Tibial artery (tissue), 4 donors: ENCODE data around the gene IQCM.

ENCODE experiments used
- DNase-seq, 2 donors: peaks; one replicate each; pipeline ENCODE4 v3.0.0-alpha.2; 2019
- H3K27ac ChIP-seq, 2 donors: fragments of 200-600 bp; sonication (generic) in 1 of 2; 1 replicate in 1 of 2; 2 replicates in 1 of 2; pipeline ENCODE4 v1.5.1; 2018 to 2019; ENCODE audit warnings: mild to moderate bottlenecking in 1 of 2
- H3K27me3 ChIP-seq, 2 donors: fragments of 200-600 bp; sonication (generic) in 1 of 2; one replicate each; pipeline versions ENCODE4 v1.5.1 to v1.6.0; 2016 to 2019
- H3K36me3 ChIP-seq, 3 donors: fragments of 200-600 bp; sonication (generic) in 2 of 3; one replicate each; pipeline ENCODE4 v1.5.1; 2016 to 2019; ENCODE audit warnings: mild to moderate bottlenecking in 2 of 3
- H3K4me1 ChIP-seq, 4 donors: fragments of 200-600 bp; sonication (generic) in 2 of 4; 1 replicate in 3 of 4; 2 replicates in 1 of 4; pipeline ENCODE4 v1.5.1; 2016 to 2019
- H3K4me3 ChIP-seq, 2 donors: fragments of 200-600 bp; sonication (generic) in 1 of 2; 1 replicate in 1 of 2; 2 replicates in 1 of 2; pipeline ENCODE4 v1.5.1; 2018 to 2019; ENCODE audit warnings: mild to moderate bottlenecking in 2 of 2
- H3K9me3 ChIP-seq, 3 donors: fragments of 200-600 bp; sonication (generic) in 1 of 3; one replicate each; pipeline ENCODE4 v1.5.1; 2016 to 2019
- intact Hi-C: fragments of 100-400 bp; cut with DNase I; formaldehyde crosslinking; loops from one replicate; pipeline ENCODE4 v1.15.0; 2023; ENCODE audit warnings: low total_unique reads
- TF ChIP-seq, protein P1 (sequence below), 2 experiments: fragments of 200-600 bp in 1 of 2; fragments of 450-650 bp in 1 of 2; IDR thresholded peaks; one replicate each; pipeline ENCODE4 v1.5.1; 2017 to 2019; ENCODE audit warnings: antibody characterized with exemption in 2 of 2, mild to moderate bottlenecking in 1 of 2, moderate library complexity in 1 of 2

IQCM gene

DNA sequence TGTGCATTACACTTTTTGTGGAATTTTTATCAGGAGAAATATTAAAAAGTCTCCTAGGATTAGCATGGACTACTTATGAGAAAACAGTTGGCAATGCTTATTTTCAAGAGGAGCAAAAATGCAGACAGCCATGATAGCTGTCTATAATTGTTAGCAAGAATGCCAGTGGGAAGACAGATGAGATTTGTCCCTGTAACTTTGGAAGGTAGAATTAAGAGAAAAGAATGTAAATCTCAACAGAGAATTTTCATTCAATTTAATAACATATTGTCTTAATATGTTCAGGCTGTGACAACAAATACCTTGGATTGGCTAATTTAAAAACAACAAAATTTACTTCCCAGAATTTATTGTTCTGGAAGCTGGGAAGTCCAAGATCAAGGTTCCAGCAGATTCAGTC lies 349.2 kb downstream of the IQCM start:
- TF ChIP-seq, protein P1, sequence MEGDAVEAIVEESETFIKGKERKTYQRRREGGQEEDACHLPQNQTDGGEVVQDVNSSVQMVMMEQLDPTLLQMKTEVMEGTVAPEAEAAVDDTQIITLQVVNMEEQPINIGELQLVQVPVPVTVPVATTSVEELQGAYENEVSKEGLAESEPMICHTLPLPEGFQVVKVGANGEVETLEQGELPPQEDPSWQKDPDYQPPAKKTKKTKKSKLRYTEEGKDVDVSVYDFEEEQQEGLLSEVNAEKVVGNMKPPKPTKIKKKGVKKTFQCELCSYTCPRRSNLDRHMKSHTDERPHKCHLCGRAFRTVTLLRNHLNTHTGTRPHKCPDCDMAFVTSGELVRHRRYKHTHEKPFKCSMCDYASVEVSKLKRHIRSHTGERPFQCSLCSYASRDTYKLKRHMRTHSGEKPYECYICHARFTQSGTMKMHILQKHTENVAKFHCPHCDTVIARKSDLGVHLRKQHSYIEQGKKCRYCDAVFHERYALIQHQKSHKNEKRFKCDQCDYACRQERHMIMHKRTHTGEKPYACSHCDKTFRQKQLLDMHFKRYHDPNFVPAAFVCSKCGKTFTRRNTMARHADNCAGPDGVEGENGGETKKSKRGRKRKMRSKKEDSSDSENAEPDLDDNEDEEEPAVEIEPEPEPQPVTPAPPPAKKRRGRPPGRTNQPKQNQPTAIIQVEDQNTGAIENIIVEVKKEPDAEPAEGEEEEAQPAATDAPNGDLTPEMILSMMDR (IDR thresholded peaks at IDR 0.05): no peak
- H3K4me3 ChIP-seq: no peak overlapping the region
- no peaks in the 10 kb centered on the region for H3K9me3 ChIP-seq
- no peaks in the 10 kb centered on the region for H3K4me1 ChIP-seq
- no peaks in the 10 kb centered on the region for H3K27me3 ChIP-seq
- H3K27ac ChIP-seq: no peak overlapping the region
- H3K36me3 ChIP-seq: no peaks in the 10 kb centered on the region
- DNase-seq: no peak
- intact Hi-C loops: no loop called here

DNA sequence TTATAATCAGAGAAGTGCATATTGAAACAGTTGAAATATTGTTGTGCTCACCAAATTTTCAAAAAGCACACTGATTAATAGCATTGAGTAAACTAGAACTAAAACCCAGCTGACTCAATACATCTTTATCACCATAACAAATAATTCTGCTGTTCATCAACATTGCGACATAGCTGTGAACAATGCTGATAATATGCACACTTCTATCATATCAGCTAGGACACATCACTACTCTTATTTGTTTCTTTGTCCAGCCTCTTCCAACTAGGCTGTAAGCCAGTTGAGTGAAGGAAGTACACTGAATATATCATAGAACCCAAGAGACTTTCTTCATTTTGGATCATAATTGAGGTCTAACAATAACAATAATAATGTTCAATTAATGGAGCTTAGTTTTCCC lies 349.7 kb downstream of the IQCM start:
- H3K27ac ChIP-seq: no peak overlapping the region
- no peak overlapping the region for H3K4me3 ChIP-seq
- no peaks in the 10 kb centered on the region for H3K4me1 ChIP-seq
- H3K27me3 ChIP-seq: no peaks in the 10 kb centered on the region
- no peaks in the 10 kb centered on the region for H3K36me3 ChIP-seq
- TF ChIP-seq, protein P1 (IDR thresholded peaks at IDR 0.05): no peak
- intact Hi-C loops: no loop called here
- no peaks in the 10 kb centered on the region for H3K9me3 ChIP-seq
- no peak for DNase-seq

DNA sequence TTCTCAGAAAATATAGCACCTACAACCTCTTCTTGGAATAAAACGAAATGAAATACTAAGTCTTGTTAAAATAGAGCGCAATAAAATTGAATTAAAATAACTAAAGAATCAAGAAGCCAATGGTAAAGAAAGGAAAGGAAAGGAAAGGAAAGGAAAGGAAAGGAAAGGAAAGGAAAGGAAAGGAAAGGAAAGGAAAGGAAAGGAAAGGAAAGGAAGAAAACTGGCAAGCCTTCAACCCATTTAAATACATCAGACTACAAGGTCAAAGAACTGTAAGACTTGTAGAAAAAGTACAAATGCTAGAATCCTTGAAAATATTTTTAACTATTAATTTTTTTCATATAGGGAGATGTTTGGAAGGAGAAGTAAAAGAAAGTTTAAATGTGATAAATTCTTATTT lies 372.1 kb downstream of the IQCM start:
- intact Hi-C loops: no loop called here
- TF ChIP-seq, protein P1 (IDR thresholded peaks at IDR 0.05): no peak

DNA sequence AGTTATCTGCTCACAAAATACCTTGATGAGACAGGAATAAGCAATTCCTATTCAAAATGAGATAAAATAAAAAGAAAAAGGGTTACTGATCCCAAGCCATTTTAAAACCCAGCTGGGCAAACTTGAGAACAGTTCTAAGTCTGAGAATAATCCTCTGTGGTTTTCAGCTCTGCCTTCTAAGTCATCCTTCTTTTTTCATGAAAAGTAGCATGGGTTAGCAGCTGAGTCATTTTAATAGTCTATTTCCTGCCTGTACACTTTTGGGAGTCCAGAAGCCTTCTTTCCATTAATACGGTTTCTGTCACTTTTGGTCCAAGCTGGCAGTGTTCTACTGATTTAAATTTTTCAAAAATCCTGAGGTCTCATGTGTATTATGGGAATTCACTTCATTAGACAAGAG lies 374.3 kb downstream of the IQCM start:
- no peaks in the 10 kb centered on the region for H3K27me3 ChIP-seq
- no peaks in the 10 kb centered on the region for H3K36me3 ChIP-seq
- H3K27ac ChIP-seq: no peak overlapping the region
- DNase-seq: no peak
- H3K4me3 ChIP-seq: no peak overlapping the region
- TF ChIP-seq, protein P1 (IDR thresholded peaks at IDR 0.05): no peak
- H3K4me1 ChIP-seq: no peaks in the 10 kb centered on the region
- intact Hi-C loops: no loop called here
- H3K9me3 ChIP-seq: no peaks in the 10 kb centered on the region

More for the DNA sequence above, 372.1 kb downstream of the IQCM start:
- no peaks in the 10 kb centered on the region for H3K36me3 ChIP-seq
- H3K4me1 ChIP-seq: no peaks in the 10 kb centered on the region
- H3K4me3 ChIP-seq: no peak overlapping the region
- DNase-seq: no peak
- no peaks in the 10 kb centered on the region for H3K27me3 ChIP-seq
- no peaks in the 10 kb centered on the region for H3K9me3 ChIP-seq
- H3K27ac ChIP-seq: no peak overlapping the region

DNA sequence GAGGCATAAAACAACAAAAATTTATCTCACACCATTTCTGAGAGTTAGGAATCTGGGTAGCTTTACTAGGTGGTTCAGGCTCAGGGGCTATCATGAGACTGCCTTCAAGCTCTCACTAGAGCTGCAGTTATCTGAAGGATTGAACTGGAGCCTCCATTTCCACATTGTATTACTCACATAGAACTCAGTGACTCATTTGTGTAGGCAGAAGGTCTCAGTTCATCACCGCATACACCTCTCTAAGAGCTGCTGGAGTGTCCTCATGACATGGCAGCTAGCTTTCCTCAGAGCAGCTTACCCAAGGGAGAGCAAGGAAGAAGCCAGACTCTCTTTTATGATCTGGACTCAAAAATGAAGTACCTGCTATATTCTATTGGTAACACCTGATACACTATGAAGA lies 389.2 kb downstream of the IQCM start:
- DNase-seq: no peak
- Histone ChIP-seq H3K27ac (no peak overlapping the region), H3K4me3 (no peak overlapping the region), H3K27me3 (no peaks in the 10 kb centered on the region), H3K36me3 (no peaks in the 10 kb centered on the region), H3K9me3 (no peaks in the 10 kb centered on the region), H3K4me1 (no peaks in the 10 kb centered on the region)
- intact Hi-C loops: no loop called here
- TF ChIP-seq, protein P1 (IDR thresholded peaks at IDR 0.05): no peak

DNA sequence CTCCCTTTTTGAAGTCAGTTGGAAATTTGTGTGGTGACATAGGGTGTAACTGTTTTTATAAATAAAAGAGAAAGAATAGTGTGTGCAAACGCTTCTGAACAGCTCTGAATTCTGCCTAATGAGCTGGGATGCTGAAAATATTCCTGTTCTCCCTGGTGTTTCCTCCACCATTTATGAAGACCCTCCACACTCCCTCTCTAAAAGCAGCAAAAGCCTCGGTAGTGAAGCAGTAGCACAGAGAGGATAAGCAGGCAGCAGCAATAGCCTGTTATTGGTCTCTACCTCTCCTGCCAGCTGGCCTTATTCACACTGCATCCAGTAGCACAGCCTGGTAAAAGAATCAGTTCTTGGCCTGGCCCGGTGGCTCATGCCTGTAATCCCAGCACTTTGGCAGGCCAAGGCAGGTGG lies 406.1 kb downstream of the IQCM start:
- DNase-seq: no peak
- Histone ChIP-seq H3K27me3 (no peaks in the 10 kb centered on the region), H3K4me1 (peaks cover 0 to 12% (median 5%) of the 10 kb centered on the region in 4 donors), H3K9me3 (no peaks in the 10 kb centered on the region), H3K4me3 (no peak overlapping the region), H3K27ac (peak overlapping the region in 1 of 2 donors; percentile 7), H3K36me3 (no peaks in the 10 kb centered on the region)
- TF ChIP-seq, protein P1 (IDR thresholded peaks at IDR 0.05): no peak
- intact Hi-C loops: no loop called here
